ENCODE data around the gene SMARCD2. TPM values are rescaled to one million over a fixed set of nuclear protein-coding genes. Genes with fewer than 3 reads are reported as not detected.

The SMARCD2 gene
- total RNA-seq, 1 donor from 2014 or later = 43.0 TPM

- Mint-ChIP-seq H3K27me3 (ENCODE audit: low read depth) (peaks cover 3% of the 10 kb centered on the region), H3K27ac (ENCODE audit: unreplicated experiment) (no peak overlapping the region), H3K4me1 (peaks cover 33% of the 10 kb centered on the region), H3K9me3 (no peaks in the 10 kb centered on the region), H3K4me3 (peak overlapping the region; percentile 76), H3K36me3 (ENCODE audit: low read depth) (peaks cover 31% of the 10 kb centered on the region)
- DNase-seq (ENCODE audit: low read depth, low spot score) = no peak
- TF ChIP-seq CTCF (conservative IDR thresholded peaks at IDR 0.05) = no peak
These were observed 18.1 kb downstream of the SMARCD2 start for GRCh38 chr17:63824362-63824761.

- TF ChIP-seq CTCF (conservative IDR thresholded peaks at IDR 0.05) = no peak
- Mint-ChIP-seq H3K36me3 (ENCODE audit: low read depth) (peaks cover 35% of the 10 kb centered on the region), H3K27ac (ENCODE audit: unreplicated experiment) (no peak overlapping the region), H3K27me3 (ENCODE audit: low read depth) (peaks cover 3% of the 10 kb centered on the region), H3K4me1 (peaks cover 28% of the 10 kb centered on the region), H3K9me3 (no peaks in the 10 kb centered on the region), H3K4me3 (peak overlapping the region; percentile 76)
- no peak for DNase-seq (ENCODE audit: low read depth, low spot score)
These were observed 18.7 kb downstream of the SMARCD2 start for GRCh38 chr17:63823659-63824331.

GRCh38 chr17:63822537-63822936 is 19.9 kb downstream of the SMARCD2 start:
- no peaks in the 10 kb centered on the region for H3K9me3 Mint-ChIP-seq
- H3K27me3 Mint-ChIP-seq (ENCODE audit: low read depth) = peaks cover 3% of the 10 kb centered on the region
- H3K27ac Mint-ChIP-seq (ENCODE audit: unreplicated experiment) = no peak overlapping the region
- H3K36me3 Mint-ChIP-seq (ENCODE audit: low read depth) = peaks cover 36% of the 10 kb centered on the region
- no peak for DNase-seq (ENCODE audit: low read depth, low spot score)
- TF ChIP-seq CTCF (conservative IDR thresholded peaks at IDR 0.05) = no peak
- peaks cover 19% of the 10 kb centered on the region for H3K4me1 Mint-ChIP-seq
- peak overlapping the region; percentile 62 for H3K4me3 Mint-ChIP-seq

GRCh38 chr17:63821804-63822203 is 20.7 kb downstream of the SMARCD2 start:
- H3K36me3 Mint-ChIP-seq (ENCODE audit: low read depth) = peaks cover 36% of the 10 kb centered on the region
- no peak overlapping the region for H3K4me3 Mint-ChIP-seq
- H3K27me3 Mint-ChIP-seq (ENCODE audit: low read depth) = no peaks in the 10 kb centered on the region
- no peak for DNase-seq (ENCODE audit: low read depth, low spot score)
- H3K9me3 Mint-ChIP-seq = no peaks in the 10 kb centered on the region
- no peak for TF ChIP-seq CTCF (conservative IDR thresholded peaks at IDR 0.05)
- H3K27ac Mint-ChIP-seq (ENCODE audit: unreplicated experiment) = no peak overlapping the region
- H3K4me1 Mint-ChIP-seq = peaks cover 15% of the 10 kb centered on the region

GRCh38 chr17:63820963-63821561 is 21.4 kb downstream of the SMARCD2 start:
- no peaks in the 10 kb centered on the region for H3K27me3 Mint-ChIP-seq (ENCODE audit: low read depth)
- peaks cover 8% of the 10 kb centered on the region for H3K4me1 Mint-ChIP-seq
- no peaks in the 10 kb centered on the region for H3K9me3 Mint-ChIP-seq
- no peak for TF ChIP-seq CTCF (conservative IDR thresholded peaks at IDR 0.05)
- DNase-seq (ENCODE audit: low read depth, low spot score) = no peak
- H3K27ac Mint-ChIP-seq (ENCODE audit: unreplicated experiment) = peak overlapping the region; percentile 28
- H3K4me3 Mint-ChIP-seq = no peak overlapping the region
- peaks cover 35% of the 10 kb centered on the region for H3K36me3 Mint-ChIP-seq (ENCODE audit: low read depth)

Measured in neural crest cell (in vitro differentiated cells).